RWPE2 (cell line): Measurements from ENCODE around the gene OR52I2.

Experiments
- ATAC-seq: fragments of 200-7000 bp; cut with Tn5 transposase; 3 replicates; pipeline ENCODE4 v1.9.1; 2021; ENCODE audit warnings: low read depth
- DNase-seq: peaks from one replicate; pipeline ENCODE4 v3.0.0-alpha.2; 2020; ENCODE audit warnings: low spot score
- H3K27ac ChIP-seq: fragments of 450-650 bp; 2 replicates; pipeline ENCODE4 v1.5.1; 2017; ENCODE audit warnings: mild to moderate bottlenecking; ENCODE audit not compliant: poor library complexity, severe bottlenecking
- H3K27me3 ChIP-seq: fragments of 250-450 bp; sonication (Bioruptor Pico); 2 replicates; pipeline ENCODE4 v1.5.1; 2021; ENCODE audit warnings: mild to moderate bottlenecking, moderate library complexity; ENCODE audit not compliant: insufficient read depth, poor library complexity, severe bottlenecking
- H3K36me3 ChIP-seq: fragments of 250-450 bp; sonication (Bioruptor Pico); 2 replicates; pipeline ENCODE4 v1.5.1; 2020; ENCODE audit warnings: low read depth, mild to moderate bottlenecking, moderate library complexity
- H3K4me1 ChIP-seq: fragments of 250-450 bp; sonication (Bioruptor Pico); 2 replicates; pipeline ENCODE4 v1.5.1; 2021; ENCODE audit warnings: mild to moderate bottlenecking, moderate library complexity; ENCODE audit not compliant: insufficient read depth, poor library complexity, severe bottlenecking
- H3K4me3 ChIP-seq: fragments of 250-450 bp; sonication (Bioruptor Pico); 2 replicates; pipeline ENCODE4 v1.5.1; 2021; ENCODE audit warnings: mild to moderate bottlenecking, moderate library complexity; ENCODE audit not compliant: severe bottlenecking
- H3K9me3 ChIP-seq: fragments of 250-450 bp; sonication (Bioruptor Pico); 2 replicates; pipeline ENCODE4 v1.5.1; 2021; ENCODE audit warnings: mild to moderate bottlenecking, moderate library complexity; ENCODE audit not compliant: severe bottlenecking
- TF ChIP-seq, protein P1 (sequence below): fragments of 450-650 bp; IDR thresholded peaks from one replicate; pipeline ENCODE4 v1.5.1; 2017; ENCODE audit warnings: mild to moderate bottlenecking, moderate library complexity; ENCODE audit not compliant: poor library complexity, severe bottlenecking

Gene OR52I2

DNA sequence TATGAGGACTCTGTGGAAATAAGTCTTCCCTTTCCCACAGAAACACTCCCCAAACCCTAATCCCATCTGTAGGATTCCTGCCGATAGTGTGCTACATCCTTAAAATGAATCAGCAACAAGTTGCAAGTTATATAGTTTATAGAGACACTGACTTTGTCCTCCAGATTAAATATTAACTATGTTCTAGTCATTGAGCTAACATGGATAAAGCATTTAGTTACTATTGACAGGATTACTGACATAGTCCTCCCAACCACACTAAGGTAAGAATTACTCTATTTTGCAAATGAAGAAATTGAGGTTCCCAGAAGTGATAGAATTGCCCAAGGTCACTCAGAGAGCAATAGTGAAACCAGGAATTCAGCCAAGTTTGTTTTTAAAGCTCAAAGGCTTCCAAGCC lies 34.7 kb upstream of the OR52I2 start:
- H3K27ac ChIP-seq, result no peak overlapping the region

DNA sequence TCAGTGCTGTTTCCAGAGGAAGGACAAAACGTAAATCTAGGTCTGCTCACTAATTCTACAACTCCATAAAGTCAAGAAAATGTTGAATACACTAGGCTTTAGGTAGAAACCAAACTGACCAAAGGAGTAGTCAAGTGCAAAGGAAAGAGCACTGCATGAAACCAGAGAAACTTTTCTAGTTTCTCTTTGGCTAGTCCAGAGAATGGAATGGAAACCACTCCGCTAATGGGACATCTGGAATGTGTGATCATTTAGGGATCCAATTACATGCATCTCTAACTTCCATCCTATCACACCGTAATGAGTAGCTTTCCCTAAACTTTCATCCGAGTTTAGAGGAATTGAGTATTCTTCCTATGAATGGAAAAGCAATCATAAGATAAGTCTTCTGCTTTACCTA lies 34.1 kb upstream of the OR52I2 start:
- Histone ChIP-seq H3K36me3 (no peaks in the 10 kb centered on the region), H3K27ac (no peak overlapping the region), H3K27me3 (no peaks in the 10 kb centered on the region), H3K4me3 (no peak overlapping the region), H3K9me3 (no peaks in the 10 kb centered on the region), H3K4me1 (peaks cover 3% of the 10 kb centered on the region)
- ATAC-seq, result no peak
- DNase-seq, result no peak
- TF ChIP-seq, protein P1, sequence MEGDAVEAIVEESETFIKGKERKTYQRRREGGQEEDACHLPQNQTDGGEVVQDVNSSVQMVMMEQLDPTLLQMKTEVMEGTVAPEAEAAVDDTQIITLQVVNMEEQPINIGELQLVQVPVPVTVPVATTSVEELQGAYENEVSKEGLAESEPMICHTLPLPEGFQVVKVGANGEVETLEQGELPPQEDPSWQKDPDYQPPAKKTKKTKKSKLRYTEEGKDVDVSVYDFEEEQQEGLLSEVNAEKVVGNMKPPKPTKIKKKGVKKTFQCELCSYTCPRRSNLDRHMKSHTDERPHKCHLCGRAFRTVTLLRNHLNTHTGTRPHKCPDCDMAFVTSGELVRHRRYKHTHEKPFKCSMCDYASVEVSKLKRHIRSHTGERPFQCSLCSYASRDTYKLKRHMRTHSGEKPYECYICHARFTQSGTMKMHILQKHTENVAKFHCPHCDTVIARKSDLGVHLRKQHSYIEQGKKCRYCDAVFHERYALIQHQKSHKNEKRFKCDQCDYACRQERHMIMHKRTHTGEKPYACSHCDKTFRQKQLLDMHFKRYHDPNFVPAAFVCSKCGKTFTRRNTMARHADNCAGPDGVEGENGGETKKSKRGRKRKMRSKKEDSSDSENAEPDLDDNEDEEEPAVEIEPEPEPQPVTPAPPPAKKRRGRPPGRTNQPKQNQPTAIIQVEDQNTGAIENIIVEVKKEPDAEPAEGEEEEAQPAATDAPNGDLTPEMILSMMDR, result no peak

More for the DNA sequence above, 34.7 kb upstream of the OR52I2 start:
- ATAC-seq (no peak), DNase-seq (no peak)
- Histone ChIP-seq H3K4me3 (no peak overlapping the region), H3K27me3 (no peaks in the 10 kb centered on the region), H3K9me3 (no peaks in the 10 kb centered on the region), H3K36me3 (no peaks in the 10 kb centered on the region), H3K4me1 (peaks cover 3% of the 10 kb centered on the region)
- TF ChIP-seq, protein P1, result no peak

DNA sequence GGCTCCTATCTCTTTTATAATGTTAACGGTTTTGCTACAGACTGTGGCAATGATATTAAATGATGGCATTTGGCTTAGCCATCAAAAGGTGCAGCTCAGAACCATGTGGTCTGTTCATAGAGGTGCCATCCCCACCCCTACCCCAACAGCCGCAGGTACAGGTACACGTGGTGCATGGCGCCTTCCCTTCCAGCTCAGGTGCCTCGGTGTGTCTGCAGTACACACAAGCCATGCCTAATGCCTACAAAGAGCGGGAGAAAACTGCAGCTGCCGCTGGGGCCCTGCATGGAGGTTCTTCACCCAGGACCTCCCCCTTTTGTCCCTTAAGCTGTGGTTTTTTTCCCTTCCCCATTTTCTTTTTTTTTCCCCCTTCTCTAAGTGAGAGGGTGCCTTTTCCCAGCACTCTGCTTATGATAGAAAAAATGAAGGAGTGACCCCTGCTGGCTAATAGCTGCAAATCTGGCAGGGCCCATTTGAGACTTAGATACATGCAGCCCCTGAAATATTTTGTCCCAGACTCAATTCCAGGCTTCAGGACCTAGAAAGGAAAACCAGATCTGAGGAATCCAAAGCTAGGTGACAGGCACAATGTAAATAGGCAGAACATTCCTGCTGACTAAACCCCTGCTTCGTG lies 30.1 kb upstream of the OR52I2 start:
- Histone ChIP-seq H3K9me3 (no peaks in the 10 kb centered on the region), H3K27me3 (no peaks in the 10 kb centered on the region), H3K27ac (no peak overlapping the region), H3K4me1 (no peaks in the 10 kb centered on the region), H3K36me3 (no peaks in the 10 kb centered on the region), H3K4me3 (no peak overlapping the region)
- TF ChIP-seq, protein P1, result no peak
- no peak for DNase-seq
- ATAC-seq, result no peak

DNA sequence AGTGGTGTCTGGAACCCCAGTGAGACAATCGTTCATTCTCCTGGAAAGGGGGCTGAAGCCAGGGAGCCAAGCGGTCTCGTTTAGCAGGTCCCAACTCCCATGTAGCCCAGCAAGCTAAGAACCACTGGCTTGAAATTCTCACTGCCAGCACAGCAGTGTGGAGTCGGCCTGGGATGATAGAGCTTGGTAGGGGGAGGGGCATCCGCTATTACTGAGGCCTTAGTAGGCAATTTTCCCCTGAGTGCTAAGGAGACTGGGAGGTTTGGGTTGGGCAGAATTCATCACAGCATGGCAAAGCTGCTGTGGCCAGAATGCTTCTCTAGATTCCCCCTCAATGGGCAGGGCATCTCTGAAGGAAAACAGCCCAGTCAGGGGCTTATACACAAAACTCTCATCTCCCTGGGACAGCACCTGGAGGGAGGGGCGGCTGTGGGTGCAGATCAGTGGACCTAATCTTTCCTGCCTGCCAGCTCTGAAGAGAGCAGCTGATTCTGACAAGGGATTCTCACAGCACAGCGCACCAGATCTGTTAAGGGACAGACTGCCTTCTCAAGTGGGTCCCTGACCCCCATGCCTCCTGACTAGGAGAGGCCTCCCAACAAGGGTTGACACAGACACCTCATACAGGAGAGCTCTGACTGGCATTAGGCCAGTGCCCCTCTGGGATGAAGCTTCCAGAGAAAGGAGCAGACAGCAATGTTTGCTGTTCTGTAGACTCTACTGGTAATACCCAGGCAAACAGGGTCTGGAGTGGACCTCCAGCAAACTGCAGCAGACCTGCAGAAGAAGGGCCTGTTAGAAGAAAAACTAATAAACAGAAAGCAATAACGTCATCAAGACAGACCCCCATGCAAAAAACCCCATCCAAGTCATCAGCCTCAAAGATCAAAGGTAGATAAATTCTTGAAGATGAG lies 21.8 kb upstream of the OR52I2 start:
- Histone ChIP-seq H3K4me3 (no peak overlapping the region), H3K27me3 (peaks cover 4% of the 10 kb centered on the region), H3K9me3 (no peaks in the 10 kb centered on the region), H3K4me1 (no peaks in the 10 kb centered on the region), H3K36me3 (no peaks in the 10 kb centered on the region), H3K27ac (no peak overlapping the region)
- DNase-seq (no peak), ATAC-seq (no peak)
- TF ChIP-seq, protein P1, result no peak

DNA sequence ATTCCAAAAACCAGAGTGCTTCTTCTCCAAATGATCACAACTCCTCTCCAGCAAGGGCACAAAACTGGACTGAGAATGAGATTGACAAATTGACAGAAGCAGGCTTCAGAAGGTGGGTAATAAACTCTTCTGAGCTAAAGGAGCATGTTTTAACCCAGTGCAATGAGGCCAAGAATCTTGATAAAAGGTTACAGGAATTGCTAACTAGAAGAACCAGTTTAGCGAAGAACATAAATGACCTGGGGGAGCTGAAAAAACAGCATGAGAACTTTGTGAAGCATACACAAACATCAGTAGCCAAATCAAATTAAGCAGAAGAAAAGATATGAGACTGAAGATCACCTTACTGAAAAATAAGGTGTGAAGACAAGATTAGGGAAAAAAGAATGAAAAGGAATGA lies 21.1 kb upstream of the OR52I2 start:
- ATAC-seq, result no peak
- Histone ChIP-seq H3K4me1 (no peaks in the 10 kb centered on the region), H3K27me3 (peaks cover 4% of the 10 kb centered on the region), H3K27ac (no peak overlapping the region), H3K36me3 (no peaks in the 10 kb centered on the region), H3K9me3 (no peaks in the 10 kb centered on the region), H3K4me3 (no peak overlapping the region)
- no peak for DNase-seq
- TF ChIP-seq, protein P1, result no peak
